Endodermal cell (in vitro differentiated cells): Measurements from ENCODE around the gene SMIM15. TPM values are rescaled to one million over a fixed set of nuclear protein-coding genes. Genes with fewer than 3 reads are reported as not detected.
A peak's percentile ranks its signal among the peaks of the same experiment; 100 is the strongest.

Source experiments
- DNase-seq: peaks from one replicate; pipeline ENCODE4 v3.0.0-alpha.2; 2017
- H3K27ac ChIP-seq: 2 replicates; pipeline ENCODE4 v1.5.1; 2013; ENCODE audit warnings: mild to moderate bottlenecking, low read depth, low read length, moderate library complexity
- H3K27me3 ChIP-seq: 2 replicates; pipeline ENCODE4 v1.6.1; 2013; ENCODE audit warnings: mild to moderate bottlenecking, low read length, moderate library complexity; ENCODE audit not compliant: insufficient read depth, control insufficient read depth, poor library complexity, severe bottlenecking
- H3K36me3 ChIP-seq: 2 replicates; pipeline ENCODE4 v1.7.0; 2013; ENCODE audit warnings: mild to moderate bottlenecking, low read length, moderate library complexity; ENCODE audit not compliant: control insufficient read depth, insufficient read depth
- H3K4me1 ChIP-seq: one replicate; pipeline ENCODE4 v1.7.0; 2013; ENCODE audit warnings: low read length; ENCODE audit not compliant: control insufficient read depth, insufficient read depth
- H3K4me3 ChIP-seq: 2 replicates; pipeline ENCODE4 v1.5.1; 2013; ENCODE audit warnings: mild to moderate bottlenecking, low read length, moderate library complexity
- H3K9ac ChIP-seq: 2 replicates; pipeline ENCODE4 v1.6.1; 2013; ENCODE audit warnings: mild to moderate bottlenecking, low read length, moderate library complexity; ENCODE audit not compliant: poor library complexity, severe bottlenecking; ENCODE audit errors: extremely low read depth
- H3K9me3 ChIP-seq: 2 replicates; pipeline ENCODE4 v1.6.1; 2013; ENCODE audit warnings: mild to moderate bottlenecking, low read length, moderate library complexity; ENCODE audit not compliant: control insufficient read depth
- H3K27ac Mint-ChIP-seq: 2 replicates; pipeline ENCODE4 v1.8.0; 2020; ENCODE audit warnings: mixed read lengths
- H3K27me3 Mint-ChIP-seq: 2 replicates; pipeline ENCODE4 v1.8.0; 2021; ENCODE audit warnings: mild to moderate bottlenecking, mixed read lengths; ENCODE audit not compliant: insufficient read depth
- H3K36me3 Mint-ChIP-seq: 2 replicates; pipeline ENCODE4 v1.8.0; 2020; ENCODE audit warnings: low read depth, mixed read lengths
- H3K4me1 Mint-ChIP-seq: 2 replicates; pipeline ENCODE4 v1.8.0; 2020; ENCODE audit warnings: mixed read lengths
- H3K4me3 Mint-ChIP-seq: 2 replicates; pipeline ENCODE4 v1.8.0; 2020; ENCODE audit warnings: mild to moderate bottlenecking, moderate library complexity, mixed read lengths
- H3K9me3 Mint-ChIP-seq: 2 replicates; pipeline ENCODE4 v1.8.0; 2020; ENCODE audit warnings: mild to moderate bottlenecking, mixed read lengths
- CTCF ChIP-seq: fragments of 200-600 bp; sonication (generic); conservative IDR thresholded peaks from 2 replicates; pipeline ENCODE4 v1.5.0; 2021; ENCODE audit warnings: antibody characterized with exemption, mild to moderate bottlenecking
- WGBS, 2 experiments: methylation state at CpG; one replicate each; pipeline versions ENCODE4 v1.1.5 to v1.1.7; 2013; ENCODE audit warnings: missing lambda C conversion rate in 2 of 2, mixed read lengths in 1 of 2; ENCODE audit not compliant: insufficient coverage in 1 of 2, insufficient read length in 1 of 2; 5-methylcytosine and 5-hydroxymethylcytosine counted together
- total RNA-seq, 2 donors: library from RNA; stranded (reverse); fragmentation: NEBNext Ultra II Directional in 1 of 2; extraction: Animal tissue kit (Norgen Biotek cat#: 25700) in 1 of 2; gene quantifications; 2 replicates in 1 of 2; 3 replicates in 1 of 2; pipeline ENCODE4 v1.2.1, GENCODE V29; 2021

SMIM15 gene
- total RNA-seq, 2 donors from 2014 or later = 54.7 to 61.2 TPM

- Mint-ChIP-seq H3K36me3 (peaks cover 2% of the 10 kb centered on the region), H3K4me3 (no peak overlapping the region), H3K4me1 (peaks cover 20% of the 10 kb centered on the region), H3K27me3 (no peaks in the 10 kb centered on the region), H3K9me3 (no peaks in the 10 kb centered on the region), H3K27ac (no peak overlapping the region)
- WGBS, 2 experiments = 89 to 100% methylated on average over 1 of the region's 1 CpG
- H3K4me3 ChIP-seq = no peak overlapping the region
- peaks cover 4% of the 10 kb centered on the region for H3K4me1 ChIP-seq
- H3K27me3 ChIP-seq = no peaks in the 10 kb centered on the region
- no peak for TF ChIP-seq CTCF
- H3K9me3 ChIP-seq = no peaks in the 10 kb centered on the region
- no peaks in the 10 kb centered on the region for H3K36me3 ChIP-seq
- no peak overlapping the region for H3K27ac ChIP-seq
- DNase-seq = no peak
- no peak overlapping the region for H3K9ac ChIP-seq
Observed at GRCh38 chr5:61137835-61138234, 24.4 kb downstream of the SMIM15 start.

GRCh38 chr5:61132559-61132958, 29.7 kb downstream of the SMIM15 start:
- H3K9ac ChIP-seq = no peak overlapping the region
- no peaks in the 10 kb centered on the region for H3K27me3 ChIP-seq
- H3K27me3 Mint-ChIP-seq = no peaks in the 10 kb centered on the region
- peaks cover 2% of the 10 kb centered on the region for H3K36me3 Mint-ChIP-seq
- H3K4me1 ChIP-seq = peaks cover 4% of the 10 kb centered on the region
- H3K4me1 Mint-ChIP-seq = peaks cover 25% of the 10 kb centered on the region
- H3K9me3 Mint-ChIP-seq = no peaks in the 10 kb centered on the region
- no peaks in the 10 kb centered on the region for H3K9me3 ChIP-seq
- no peak overlapping the region for H3K27ac Mint-ChIP-seq
- no peaks in the 10 kb centered on the region for H3K36me3 ChIP-seq
- H3K4me3 Mint-ChIP-seq = no peak overlapping the region
- 100% methylated on average over 1 of the region's 1 CpG; no CpG with 5 or more reads in 1 of the 2 experiments for WGBS, 2 experiments
- DNase-seq = no peak
- peak; percentile 60 for TF ChIP-seq CTCF
- H3K27ac ChIP-seq = no peak overlapping the region
- no peak overlapping the region for H3K4me3 ChIP-seq

- no peak for TF ChIP-seq CTCF
- no peak for DNase-seq
- Mint-ChIP-seq H3K36me3 (peaks cover 2% of the 10 kb centered on the region), H3K27me3 (no peaks in the 10 kb centered on the region), H3K27ac (no peak overlapping the region), H3K4me3 (no peak overlapping the region), H3K4me1 (peaks cover 18% of the 10 kb centered on the region), H3K9me3 (no peaks in the 10 kb centered on the region)
- Histone ChIP-seq H3K27ac (no peak overlapping the region), H3K9me3 (no peaks in the 10 kb centered on the region), H3K4me3 (no peak overlapping the region), H3K36me3 (no peaks in the 10 kb centered on the region), H3K9ac (no peak overlapping the region), H3K4me1 (peaks cover 4% of the 10 kb centered on the region), H3K27me3 (no peaks in the 10 kb centered on the region)
- 88 to 97% methylated on average over 1 to 2 of the region's 2 CpGs for WGBS, 2 experiments
Observed at GRCh38 chr5:61130289-61130688, 32.0 kb downstream of the SMIM15 start.
